NCI-H187 (cell line): ENCODE results near the gene HSPA8.
"Not testable (repeated sequence)": the region's sequence is repeated elsewhere in the genome, so short reads cannot be mapped to it uniquely, and the experiment has no call there.

Source experiments
- DNase-seq, 2 experiments: peaks; one replicate each; lab custom pipeline; 2025; lab: John Stamatoyannopoulos, UW

The HSPA8 gene

GRCh38 chr11:123072332-123072761 is 10.4 kb upstream of the HSPA8 start:
- DNase-seq, result no peak

GRCh38 chr11:123069908-123070821 is 8.2 kb upstream of the HSPA8 start:
- no peak for DNase-seq

GRCh38 chr11:123065621-123066020 is 3.7 kb upstream of the HSPA8 start:
- no peak for DNase-seq

GRCh38 chr11:123063826-123064657 is 2.1 kb upstream of the HSPA8 start:
- no peak for DNase-seq

GRCh38 chr11:123062892-123063825 is 1.2 kb upstream of the HSPA8 start:
- DNase-seq, result peak; percentile 13 to 48

GRCh38 chr11:123062158-123062891 is 389 bp upstream of the HSPA8 start:
- DNase-seq, result peak; percentile 98 to 99

DNA sequence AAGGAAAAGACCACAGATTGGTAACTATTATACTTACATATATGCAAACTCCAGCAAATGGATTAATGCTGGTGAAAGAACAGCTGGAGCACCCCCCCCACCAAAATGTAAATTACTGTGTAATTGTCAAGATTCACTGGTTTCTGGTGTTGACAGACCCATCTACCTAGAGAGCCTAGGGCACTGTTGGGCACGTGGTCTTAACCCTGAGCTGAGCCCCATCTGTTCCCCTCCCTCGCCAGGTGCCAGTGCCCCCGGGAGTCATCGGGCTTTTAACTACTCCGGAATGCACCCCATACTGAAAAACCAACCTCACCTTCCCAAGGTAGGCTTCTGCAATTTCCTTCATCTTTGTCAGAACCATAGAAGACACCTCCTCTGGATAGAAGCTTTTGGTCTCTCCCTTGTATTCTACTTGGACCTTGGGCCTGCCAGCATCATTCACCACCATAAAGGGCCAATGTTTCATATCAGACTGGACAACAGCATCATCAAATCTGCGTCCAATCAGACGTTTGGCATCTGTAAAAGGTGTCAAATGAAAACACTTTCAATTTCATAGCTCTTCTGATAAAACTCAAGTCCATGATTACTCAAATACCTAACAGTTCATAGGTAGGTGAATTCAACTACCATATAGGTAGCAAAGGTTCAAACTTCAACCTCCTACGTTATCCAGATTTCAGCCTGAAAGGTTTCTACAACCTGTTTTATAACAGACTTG is 1.5 kb downstream of the HSPA8 start:
- DNase-seq, result no peak

DNA sequence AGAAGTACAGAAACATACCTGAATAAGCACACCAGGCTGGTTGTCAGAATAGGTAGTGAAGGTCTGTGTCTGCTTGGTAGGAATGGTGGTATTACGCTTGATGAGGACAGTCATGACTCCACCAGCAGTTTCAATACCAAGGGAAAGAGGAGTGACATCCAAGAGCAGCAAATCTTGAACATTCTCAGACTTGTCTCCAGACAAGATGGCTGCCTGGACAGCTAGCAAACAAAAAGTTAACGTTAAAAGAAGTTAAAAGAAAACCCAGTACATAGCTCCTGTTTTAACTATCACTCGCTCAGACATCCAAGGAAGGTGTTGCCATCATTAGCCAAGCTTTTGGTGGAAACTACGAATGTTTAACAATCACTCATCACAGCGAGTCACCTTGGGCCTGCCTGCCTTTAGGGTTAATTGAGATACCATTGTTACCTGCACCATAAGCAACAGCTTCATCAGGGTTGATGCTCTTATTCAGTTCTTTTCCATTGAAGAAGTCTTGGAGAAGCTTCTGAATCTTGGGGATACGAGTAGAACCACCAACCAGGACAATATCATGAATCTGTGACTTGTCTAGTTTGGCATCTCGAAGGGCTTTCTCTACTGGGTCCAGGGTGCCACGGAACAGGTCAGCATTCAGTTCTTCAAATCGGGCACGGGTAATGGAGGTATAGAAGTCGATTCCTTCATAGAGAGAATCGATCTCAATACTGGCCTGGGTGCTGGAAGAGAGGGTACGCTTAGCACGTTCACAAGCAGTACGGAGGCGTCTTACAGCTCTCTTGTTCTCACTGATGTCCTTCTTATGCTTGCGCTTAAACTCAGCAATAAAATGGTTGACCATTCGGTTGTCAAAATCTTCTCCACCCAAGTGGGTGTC is 2.7 kb downstream of the HSPA8 start:
- DNase-seq, result not testable (repeated sequence)

DNA sequence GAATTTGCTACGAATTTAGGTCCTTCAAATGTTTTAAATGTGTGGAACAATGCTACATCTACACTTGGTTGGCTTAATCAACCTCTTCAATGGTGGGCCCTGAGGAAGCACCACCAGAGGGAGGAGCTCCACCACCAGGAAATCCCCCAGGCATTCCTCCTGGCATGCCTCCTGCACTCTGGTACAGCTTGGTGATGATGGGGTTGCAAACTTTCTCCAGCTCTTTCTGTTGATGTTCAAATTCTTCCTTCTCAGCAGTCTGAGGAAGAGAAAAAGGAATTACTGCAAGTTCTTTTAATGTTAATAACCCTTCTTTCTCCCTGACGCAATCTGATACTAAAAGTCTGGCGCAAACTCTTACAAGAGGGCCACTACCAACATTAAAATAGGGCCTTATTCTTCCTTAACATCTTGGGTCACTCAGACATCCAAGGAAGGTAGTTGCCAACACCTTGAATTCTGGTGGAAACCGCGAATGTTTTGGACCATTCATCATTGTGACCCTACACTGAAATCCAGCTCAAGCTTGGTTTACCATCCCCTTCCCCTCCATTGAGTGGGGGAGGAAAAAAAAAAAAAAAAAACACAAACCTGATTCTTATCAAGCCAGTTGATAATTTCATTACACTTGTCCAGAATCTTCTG is 4.2 kb downstream of the HSPA8 start:
- no peak for DNase-seq

DNA sequence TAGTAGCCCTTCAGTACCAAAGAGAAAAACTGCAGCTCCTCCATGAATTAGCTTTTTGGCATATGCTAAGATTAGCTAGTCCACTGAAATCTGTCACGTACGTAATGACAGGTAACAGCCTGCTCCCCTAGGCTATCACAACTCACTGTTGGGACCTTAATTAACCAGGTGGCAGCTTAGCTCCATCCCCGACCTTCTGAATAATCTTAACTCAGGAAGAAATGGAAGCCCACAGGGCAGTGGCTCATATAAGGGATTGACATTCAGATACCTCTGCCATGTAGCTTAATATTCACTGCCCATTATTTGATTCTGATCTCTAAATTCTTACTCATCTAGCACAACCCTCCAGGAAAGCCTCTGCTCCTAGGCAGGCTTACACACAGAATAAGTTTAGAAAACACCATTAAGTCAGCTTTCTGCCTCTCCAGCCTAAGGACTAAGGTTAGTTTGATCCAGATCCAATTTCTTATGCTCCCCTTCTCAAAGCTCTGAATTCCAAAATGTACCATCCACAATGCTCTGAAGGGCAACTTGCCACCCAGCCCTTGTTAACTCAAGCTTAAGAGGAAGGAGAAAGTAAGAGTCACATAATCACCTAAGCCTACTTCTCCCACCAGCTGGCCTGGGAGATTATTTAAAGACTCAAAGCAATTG is 5.0 kb downstream of the HSPA8 start:
- no peak for DNase-seq

- DNase-seq, result no peak
Measured at GRCh38 chr11:123055191-123055901, 6.6 kb downstream of the HSPA8 start.

GRCh38 chr11:123054301-123055065 is 7.5 kb downstream of the HSPA8 start:
- peak; percentile 40 to 68 for DNase-seq

DNA sequence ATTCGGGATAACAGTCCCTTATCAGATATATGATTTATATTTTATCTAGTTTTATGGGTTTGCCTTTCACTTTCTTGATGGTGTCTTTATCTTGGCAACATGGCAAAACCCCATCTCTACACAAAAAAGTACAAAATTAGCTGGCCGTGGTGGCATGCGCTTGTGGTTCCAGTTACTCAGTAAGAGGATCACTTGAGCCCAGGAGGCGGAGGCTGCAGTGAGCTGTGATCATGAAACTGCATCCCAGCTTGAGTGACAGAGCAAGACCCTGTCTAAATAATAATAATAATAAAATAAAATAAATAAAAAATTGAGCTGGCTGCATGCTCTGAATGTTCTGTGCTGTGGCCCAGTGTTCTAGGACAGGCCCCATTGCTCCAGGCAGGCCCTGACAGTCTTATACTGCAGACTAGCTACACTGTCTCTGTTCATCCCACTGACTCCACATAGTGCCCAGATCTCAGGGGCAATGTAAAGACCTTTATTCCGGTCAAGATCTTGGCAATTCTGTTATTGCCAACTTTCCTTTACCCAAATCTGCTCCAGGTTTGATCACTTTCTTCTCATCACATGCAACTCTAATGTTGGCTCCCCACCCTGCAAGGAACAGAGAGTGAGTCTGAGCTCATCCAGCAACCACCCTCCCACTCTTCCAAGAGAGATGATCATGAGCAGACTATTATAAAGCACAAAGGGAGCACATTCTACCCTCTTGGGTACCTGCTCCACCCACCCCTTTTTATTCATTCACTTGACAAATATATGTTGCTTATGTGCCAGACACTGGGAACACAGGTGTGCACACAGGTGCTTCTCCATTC is 8.8 kb downstream of the HSPA8 start:
- no peak for DNase-seq

- DNase-seq, result no peak
Measured at GRCh38 chr11:123051634-123052033, 10.3 kb downstream of the HSPA8 start.

DNA sequence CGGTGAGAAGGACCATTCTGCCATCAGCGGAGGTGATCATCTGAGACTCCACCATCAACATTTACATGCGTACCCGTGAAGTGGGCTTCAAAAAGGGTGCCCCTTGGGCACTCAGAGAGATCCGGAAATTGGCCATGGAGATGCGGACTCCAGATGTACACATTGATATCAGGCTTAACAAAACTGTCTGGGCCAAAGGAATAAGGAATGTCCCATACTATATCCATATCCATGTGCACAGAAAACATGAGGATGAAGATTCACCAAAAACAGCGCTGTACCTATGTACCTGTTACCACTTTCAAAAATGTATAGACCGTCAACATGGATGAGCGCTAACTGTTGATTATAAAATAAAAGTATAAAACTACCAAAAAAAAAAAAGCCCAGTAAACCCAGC is 10.8 kb downstream of the HSPA8 start:
- no peak for DNase-seq

- no peak for DNase-seq
Measured at GRCh38 chr11:123047947-123048293, 14.0 kb downstream of the HSPA8 start.
